CD14-positive monocyte (primary cell): Measurements from ENCODE around the gene SRXN1. TPM values are rescaled to one million over a fixed set of nuclear protein-coding genes. Genes with fewer than 3 reads are reported as not detected.

Experiments used
- DNase-seq, 3 donors: peaks; one replicate each; pipeline ENCODE4 v3.0.0-alpha.2; 2011 to 2022
- H2AFZ ChIP-seq: 2 replicates; pipeline ENCODE4 v1.6.0; 2012; ENCODE audit warnings: mild to moderate bottlenecking, low read depth, low read length, inconsistent platforms; ENCODE audit not compliant: insufficient read depth, poor library complexity, severe bottlenecking
- H3K27ac ChIP-seq, 2 donors: 1 replicate in 1 of 2; 2 replicates in 1 of 2; pipeline ENCODE4 v1.5.1; 2012 to 2013; ENCODE audit warnings: low read length in 2 of 2, control low read depth in 1 of 2, inconsistent platforms in 1 of 2, low read depth in 1 of 2, mild to moderate bottlenecking in 1 of 2
- H3K27me3 ChIP-seq, 2 donors: one replicate each; pipeline versions ENCODE4 v1.6.0 to v1.6.1; 2011 to 2013; ENCODE audit warnings: low read length in 2 of 2; ENCODE audit not compliant: control insufficient read depth in 2 of 2, insufficient read depth in 2 of 2
- H3K36me3 ChIP-seq, 2 donors: replicated peaks in 1 of 2; 1 replicate in 1 of 2; 2 replicates in 1 of 2; pipeline versions ENCODE4 v1.5.1 to v1.6.1; 2012 to 2013; ENCODE audit warnings: low read length in 2 of 2, control low read depth in 1 of 2, inconsistent platforms in 1 of 2, mild to moderate bottlenecking in 1 of 2; ENCODE audit not compliant: insufficient read depth in 2 of 2, control insufficient read depth in 1 of 2
- H3K4me1 ChIP-seq, 2 donors: 1 replicate in 1 of 2; 2 replicates in 1 of 2; pipeline versions ENCODE4 v1.5.1 to v1.6.1; 2012 to 2013; ENCODE audit warnings: low read length in 2 of 2, control low read depth in 1 of 2, inconsistent platforms in 1 of 2, mild to moderate bottlenecking in 1 of 2, moderate library complexity in 1 of 2; ENCODE audit not compliant: insufficient read depth in 2 of 2, control insufficient read depth in 1 of 2
- H3K4me2 ChIP-seq: replicated peaks from 2 replicates; pipeline ENCODE3; 2012; ENCODE audit warnings: low read length, moderate library complexity, mild to moderate bottlenecking; ENCODE audit not compliant: poor library complexity, severe bottlenecking; ENCODE audit errors: extremely low read depth
- H3K4me3 ChIP-seq, 3 experiments: fragments of 200-600 bp in 1 of 3; sonication (generic) in 1 of 3; replicated peaks in 1 of 3; 1 replicate in 2 of 3; 2 replicates in 1 of 3; pipeline ENCODE4 v1.5.1; 2011 to 2013; ENCODE audit warnings: low read length in 3 of 3, mild to moderate bottlenecking in 3 of 3, control low read depth in 2 of 3, low read depth in 2 of 3, inconsistent platforms in 1 of 3, moderate library complexity in 1 of 3
- H3K79me2 ChIP-seq: 2 replicates; pipeline ENCODE4 v1.6.0; 2012; ENCODE audit warnings: mild to moderate bottlenecking, control low read depth, inconsistent platforms, low read length, moderate library complexity; ENCODE audit not compliant: insufficient read depth
- H3K9ac ChIP-seq: 2 replicates; pipeline ENCODE4 v1.6.0; 2017; ENCODE audit warnings: low read length, mild to moderate bottlenecking; ENCODE audit not compliant: insufficient read depth, poor library complexity, severe bottlenecking
- H3K9me3 ChIP-seq, 2 donors: replicated peaks in 1 of 2; 1 replicate in 1 of 2; 2 replicates in 1 of 2; pipeline versions ENCODE4 v1.5.1 to v1.6.1; 2012 to 2013; ENCODE audit warnings: low read length in 2 of 2, control low read depth in 1 of 2; ENCODE audit not compliant: control insufficient read depth in 1 of 2, insufficient read depth in 1 of 2
- H4K20me1 ChIP-seq: 2 replicates; pipeline ENCODE4 v1.6.0; 2012; ENCODE audit warnings: mild to moderate bottlenecking, low read length, control low read depth, moderate library complexity; ENCODE audit not compliant: insufficient read depth
- H3K27ac Mint-ChIP-seq, 7 donors: one replicate each; pipeline ENCODE4 v1.8.0; 2020; ENCODE audit warnings: mild to moderate bottlenecking in 7 of 7, mixed read lengths in 7 of 7, moderate library complexity in 6 of 7, inconsistent platforms in 2 of 7
- H3K27me3 Mint-ChIP-seq, 3 donors: one replicate each; pipeline ENCODE4 v1.8.0; 2021 to 2022; ENCODE audit warnings: low read depth in 3 of 3, mild to moderate bottlenecking in 3 of 3, mixed read lengths in 3 of 3, moderate library complexity in 3 of 3, inconsistent platforms in 1 of 3
- H3K36me3 Mint-ChIP-seq, 2 donors: one replicate each; pipeline ENCODE4 v1.8.0; 2020; ENCODE audit warnings: mixed read lengths in 2 of 2, inconsistent platforms in 1 of 2, mild to moderate bottlenecking in 1 of 2
- H3K4me1 Mint-ChIP-seq: one replicate; pipeline ENCODE4 v1.8.0; 2020; ENCODE audit warnings: mild to moderate bottlenecking, mixed read lengths
- H3K4me3 Mint-ChIP-seq, 2 donors: one replicate each; pipeline ENCODE4 v1.8.0; 2020; ENCODE audit warnings: mild to moderate bottlenecking in 2 of 2, mixed read lengths in 2 of 2, moderate library complexity in 1 of 2
- H3K9me3 Mint-ChIP-seq, 7 donors: one replicate each; pipeline ENCODE4 v1.8.0; 2020 to 2022; ENCODE audit warnings: mixed read lengths in 7 of 7, mild to moderate bottlenecking in 6 of 7, moderate library complexity in 6 of 7, inconsistent platforms in 2 of 7
- WGBS: methylation state at CpG from one replicate; pipeline ENCODE4 v1.1.5; 2013; ENCODE audit warnings: missing lambda C conversion rate; ENCODE audit not compliant: insufficient coverage; 5-methylcytosine and 5-hydroxymethylcytosine counted together
- intact Hi-C, 2 donors: fragments of 100-400 bp; cut with micrococcal nuclease; formaldehyde crosslinking; loops; one replicate each; pipeline versions ENCODE4 v1.15.0 to v1.15.1; 2023
- polyA plus RNA-seq, 3 donors: library from polyadenylated mRNA; depleted of rRNA in 1 of 3; unstranded in 2 of 3; stranded (reverse) in 1 of 3; fragments of 300-500 nt in 2 of 3; fragments of >200 nt in 1 of 3; fragmentation: Illumina TruSeq in 2 of 3; gene quantifications; 1 replicate in 2 of 3; 2 replicates in 1 of 3; pipeline ENCODE4 v1.2.3, GENCODE V29; 2012 to 2021
- TF ChIP-seq, protein P1 (sequence below): fragments of 200-600 bp; IDR thresholded peaks from one replicate; pipeline ENCODE4 v1.8.0; 2022; ENCODE audit warnings: antibody characterized with exemption, mild to moderate bottlenecking

Gene SRXN1
- polyA plus RNA-seq, 3 donors: 33.5 to 62.4 (median 56.6) TPM

DNA sequence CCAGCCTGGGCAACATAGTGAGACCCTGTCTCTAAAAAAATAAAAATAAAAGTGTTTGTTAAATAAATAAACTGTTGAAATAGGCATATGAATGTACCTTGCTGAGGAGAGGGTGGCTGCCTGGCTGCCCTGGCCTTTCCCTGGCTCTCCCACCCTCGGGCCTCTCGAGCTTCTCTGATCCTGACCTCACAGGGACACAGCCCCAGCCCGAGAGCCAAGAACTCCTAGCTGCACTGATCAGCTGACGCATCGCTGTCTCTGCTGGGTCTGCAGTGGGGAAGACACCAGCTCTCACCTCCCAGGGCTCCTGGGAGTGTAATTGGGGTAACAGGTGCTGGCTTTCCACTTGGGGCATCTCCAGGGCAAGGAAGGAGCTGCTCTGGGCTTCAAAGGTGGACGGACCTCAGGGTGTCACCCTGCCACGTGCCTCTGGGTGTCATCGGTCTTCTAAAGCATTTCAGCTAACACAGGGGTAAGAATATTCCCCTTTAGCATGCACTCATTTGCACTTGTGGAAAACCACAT, 49.8 kb downstream of the SRXN1 start:
- H3K36me3 ChIP-seq: no peaks in the 10 kb centered on the region
- TF ChIP-seq, protein P1, sequence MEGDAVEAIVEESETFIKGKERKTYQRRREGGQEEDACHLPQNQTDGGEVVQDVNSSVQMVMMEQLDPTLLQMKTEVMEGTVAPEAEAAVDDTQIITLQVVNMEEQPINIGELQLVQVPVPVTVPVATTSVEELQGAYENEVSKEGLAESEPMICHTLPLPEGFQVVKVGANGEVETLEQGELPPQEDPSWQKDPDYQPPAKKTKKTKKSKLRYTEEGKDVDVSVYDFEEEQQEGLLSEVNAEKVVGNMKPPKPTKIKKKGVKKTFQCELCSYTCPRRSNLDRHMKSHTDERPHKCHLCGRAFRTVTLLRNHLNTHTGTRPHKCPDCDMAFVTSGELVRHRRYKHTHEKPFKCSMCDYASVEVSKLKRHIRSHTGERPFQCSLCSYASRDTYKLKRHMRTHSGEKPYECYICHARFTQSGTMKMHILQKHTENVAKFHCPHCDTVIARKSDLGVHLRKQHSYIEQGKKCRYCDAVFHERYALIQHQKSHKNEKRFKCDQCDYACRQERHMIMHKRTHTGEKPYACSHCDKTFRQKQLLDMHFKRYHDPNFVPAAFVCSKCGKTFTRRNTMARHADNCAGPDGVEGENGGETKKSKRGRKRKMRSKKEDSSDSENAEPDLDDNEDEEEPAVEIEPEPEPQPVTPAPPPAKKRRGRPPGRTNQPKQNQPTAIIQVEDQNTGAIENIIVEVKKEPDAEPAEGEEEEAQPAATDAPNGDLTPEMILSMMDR: no peak
- H3K4me3 ChIP-seq: no peak overlapping the region
- H3K79me2 ChIP-seq: no peaks in the 10 kb centered on the region
- H3K9ac ChIP-seq: no peak overlapping the region
- H3K9me3 Mint-ChIP-seq: no peaks in the 10 kb centered on the region
- no peaks in the 10 kb centered on the region for H3K4me1 ChIP-seq
- no peak overlapping the region for H3K4me2 ChIP-seq
- no peaks in the 10 kb centered on the region for H3K36me3 Mint-ChIP-seq
- peaks cover 2 to 11% (median 4%) of the 10 kb centered on the region in 3 donors for H3K27me3 Mint-ChIP-seq
- H4K20me1 ChIP-seq: no peaks in the 10 kb centered on the region
- H3K9me3 ChIP-seq: no peaks in the 10 kb centered on the region
- 100% methylated on average over 5 of the region's 8 CpGs for WGBS
- H3K27ac ChIP-seq: no peak overlapping the region
- no peak for DNase-seq
- intact Hi-C loops: no loop called here
- no peaks in the 10 kb centered on the region for H3K4me1 Mint-ChIP-seq
- peaks cover 0 to 2% of the 10 kb centered on the region in 2 donors for H3K27me3 ChIP-seq
- no peak overlapping the region for H2AFZ ChIP-seq
- no peak overlapping the region for H3K27ac Mint-ChIP-seq
- no peak overlapping the region for H3K4me3 Mint-ChIP-seq

DNA sequence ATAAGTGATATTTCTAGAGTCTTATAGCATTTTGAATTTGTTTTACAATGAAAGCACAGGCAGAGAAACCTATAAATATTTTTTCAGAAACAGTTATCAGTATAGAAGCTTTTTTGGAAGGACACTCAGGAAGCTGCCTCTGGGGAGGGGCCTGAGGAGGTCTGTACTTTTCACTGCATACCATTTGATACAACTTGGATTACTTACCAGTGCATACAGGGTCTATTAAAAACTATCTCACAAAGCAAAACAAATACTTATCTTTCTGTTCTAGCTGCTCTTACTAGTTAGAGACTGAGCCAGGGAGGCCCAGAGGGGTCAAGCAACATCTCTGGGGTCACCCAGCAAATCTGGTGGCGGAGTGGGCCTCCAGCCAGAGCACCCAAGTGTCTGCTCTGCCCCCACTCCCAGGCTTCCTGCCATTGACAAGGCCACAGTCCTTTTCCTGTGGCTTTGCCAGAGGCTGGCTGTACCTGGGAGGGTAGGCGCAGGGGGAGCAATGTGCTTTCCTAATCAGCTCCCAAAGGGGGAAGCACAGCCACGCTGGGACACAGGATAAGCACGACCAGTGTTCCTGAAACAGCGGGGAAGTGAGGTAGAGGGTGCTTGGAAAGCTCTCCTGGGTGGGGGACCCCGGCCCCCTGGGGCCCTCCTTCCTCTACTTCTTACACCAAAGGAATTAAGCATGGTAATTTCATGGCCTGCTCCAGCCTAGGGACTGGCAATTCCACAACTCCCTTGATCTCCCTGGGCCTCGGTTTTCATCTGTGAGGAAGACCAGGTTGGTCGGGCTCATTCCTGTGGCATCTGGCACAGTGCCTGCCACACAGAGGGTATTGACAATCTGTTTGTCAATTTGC, 50.7 kb downstream of the SRXN1 start:
- H3K4me1 ChIP-seq: no peaks in the 10 kb centered on the region
- H3K9ac ChIP-seq: no peak overlapping the region
- no peaks in the 10 kb centered on the region for H4K20me1 ChIP-seq
- H3K27me3 ChIP-seq: no peaks in the 10 kb centered on the region
- intact Hi-C loops: no loop called here
- H3K36me3 ChIP-seq: no peaks in the 10 kb centered on the region
- H3K27ac Mint-ChIP-seq: no peak overlapping the region
- WGBS: 39% methylated on average over 4 of the region's 8 CpGs
- no peak overlapping the region for H3K4me3 ChIP-seq
- H3K9me3 ChIP-seq: no peaks in the 10 kb centered on the region
- H3K4me1 Mint-ChIP-seq: no peaks in the 10 kb centered on the region
- H3K4me2 ChIP-seq: no peak overlapping the region
- no peak overlapping the region for H3K4me3 Mint-ChIP-seq
- no peaks in the 10 kb centered on the region for H3K79me2 ChIP-seq
- no peak overlapping the region for H2AFZ ChIP-seq
- H3K27ac ChIP-seq: no peak overlapping the region
- H3K9me3 Mint-ChIP-seq: no peaks in the 10 kb centered on the region
- TF ChIP-seq, protein P1: no peak
- H3K27me3 Mint-ChIP-seq: peaks cover 1 to 6% (median 2%) of the 10 kb centered on the region in 3 donors
- DNase-seq: no peak
- H3K36me3 Mint-ChIP-seq: no peaks in the 10 kb centered on the region
